Nephron progenitor cell (in vitro differentiated cells): Measurements from ENCODE around the gene RHEBL1.

Experiments
- DNase-seq: peaks from one replicate; pipeline ENCODE4 v3.0.0; 2021
- H3K27ac Mint-ChIP-seq: 2 replicates; pipeline ENCODE4 v1.8.0; 2021; ENCODE audit warnings: mild to moderate bottlenecking, moderate library complexity, mixed read lengths
- H3K27me3 Mint-ChIP-seq: 2 replicates; pipeline ENCODE4 v1.8.0; 2021; ENCODE audit warnings: mild to moderate bottlenecking, low read depth, mixed read lengths; ENCODE audit not compliant: poor library complexity
- H3K36me3 Mint-ChIP-seq: 2 replicates; pipeline ENCODE4 v1.8.0; 2021; ENCODE audit warnings: low read depth, mixed read lengths
- H3K4me1 Mint-ChIP-seq: 2 replicates; pipeline ENCODE4 v1.8.0; 2021; ENCODE audit warnings: mixed read lengths
- H3K4me3 Mint-ChIP-seq: 2 replicates; pipeline ENCODE4 v1.8.0; 2021; ENCODE audit warnings: mild to moderate bottlenecking, moderate library complexity, mixed read lengths
- H3K9me3 Mint-ChIP-seq: 2 replicates; pipeline ENCODE4 v1.8.0; 2021; ENCODE audit warnings: mild to moderate bottlenecking, moderate library complexity, mixed read lengths
- CTCF ChIP-seq: fragments of 200-600 bp; sonication (generic); IDR thresholded peaks from 2 replicates; pipeline ENCODE4 v1.5.0; 2021; ENCODE audit warnings: antibody characterized with exemption

The RHEBL1 gene

DNA sequence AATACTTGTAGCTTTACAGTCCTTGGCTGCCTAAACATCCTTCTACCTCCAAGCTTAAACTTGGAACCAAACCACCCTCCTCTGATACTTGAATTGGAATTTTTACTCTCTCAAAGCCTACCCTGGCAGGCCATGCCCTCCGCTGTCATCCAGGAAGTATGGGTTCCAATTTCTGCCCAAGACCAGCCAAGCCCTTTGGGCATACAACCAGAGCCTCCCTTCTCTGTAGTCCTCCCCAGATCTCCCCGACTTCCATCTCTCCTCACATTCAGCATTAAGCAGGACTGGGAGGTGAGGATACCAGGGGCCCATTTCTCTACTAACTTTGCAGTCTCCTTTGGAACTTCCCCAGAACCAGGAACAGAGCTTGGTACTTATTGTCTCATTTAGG, 25.2 kb upstream of the RHEBL1 start:
- Mint-ChIP-seq H3K4me1 (peaks cover 44% of the 10 kb centered on the region), H3K9me3 (no peaks in the 10 kb centered on the region), H3K4me3 (peak overlapping the region; percentile 69), H3K36me3 (peaks cover 40% of the 10 kb centered on the region), H3K27ac (no peak overlapping the region), H3K27me3 (peaks cover 67% of the 10 kb centered on the region)
- no peak for DNase-seq
- TF ChIP-seq CTCF, result no peak

DNA sequence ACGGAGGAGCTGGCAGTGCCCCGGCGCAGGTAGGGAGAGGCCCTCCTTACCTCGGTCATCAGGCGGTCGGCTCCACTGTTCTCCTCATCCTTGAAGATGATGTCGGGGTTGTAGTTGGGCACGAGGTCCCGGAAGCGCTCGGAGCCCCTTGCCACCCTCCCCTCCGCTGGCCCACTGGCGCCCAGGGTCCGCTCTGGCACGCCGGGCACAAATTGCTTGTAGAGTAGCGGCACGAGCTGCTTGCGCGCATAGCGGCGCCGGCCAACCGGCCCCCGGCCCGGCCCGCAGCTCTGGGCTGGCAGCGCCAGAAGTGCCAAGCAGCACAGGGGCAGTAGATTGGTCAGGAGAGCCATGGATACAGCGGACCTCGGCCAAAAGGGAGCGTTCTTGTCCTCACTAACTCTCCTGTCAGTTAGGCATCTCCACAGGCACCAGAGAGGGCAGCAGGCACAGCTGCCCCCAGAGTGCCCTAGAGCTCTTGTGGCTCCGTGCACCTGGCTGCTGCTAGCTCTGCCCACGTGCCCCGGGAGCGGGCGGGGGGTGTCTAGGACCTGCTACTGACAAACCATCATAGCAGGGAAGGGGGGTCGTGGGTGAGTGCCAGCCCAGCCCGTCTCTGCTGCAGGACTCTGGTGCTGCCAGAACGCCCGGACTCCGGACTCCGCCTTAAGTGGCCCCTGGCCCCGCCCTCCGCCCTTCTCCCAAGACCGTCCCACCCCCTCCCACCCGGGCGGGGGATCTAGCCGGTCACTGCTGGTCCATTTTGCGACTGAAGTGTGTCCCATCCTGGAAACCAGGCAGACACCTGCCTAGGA, 24.6 kb upstream of the RHEBL1 start, which contains the start of gene DHH:
DHH (minus strand) TSS at position 642 of the 815 bp plus-strand sequence; CDS start at position 353, 289 bp downstream.
- DNase-seq, result peak; percentile 66
- Mint-ChIP-seq H3K9me3 (no peaks in the 10 kb centered on the region), H3K36me3 (peaks cover 33% of the 10 kb centered on the region), H3K4me3 (peak within 1 kb of the TSS; percentile 69), H3K27ac (no peak within 1 kb of the TSS), H3K27me3 (peaks cover 73% of the 10 kb centered on the region), H3K4me1 (peaks cover 44% of the 10 kb centered on the region)
- TF ChIP-seq CTCF, result no peak

DNA sequence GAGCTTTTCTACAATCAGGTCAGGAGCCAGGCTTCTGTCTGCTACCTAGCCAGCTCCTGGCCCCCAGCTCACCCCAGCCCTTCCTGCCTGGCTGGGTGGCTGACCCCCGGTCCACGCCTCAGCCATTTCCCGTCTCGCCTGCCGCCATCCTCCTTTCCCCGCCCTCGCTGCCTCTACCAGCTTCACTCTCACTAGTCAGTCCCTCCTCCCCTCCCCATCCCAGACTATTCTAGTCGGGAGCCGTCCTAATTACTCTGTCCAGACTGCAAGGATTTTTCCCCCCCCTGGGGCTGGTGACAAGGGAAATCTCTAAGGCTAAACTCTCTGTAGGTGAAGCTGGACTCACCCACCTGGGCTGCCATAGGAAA, 24.0 kb upstream of the RHEBL1 start:
- H3K4me1 Mint-ChIP-seq, result peaks cover 45% of the 10 kb centered on the region

GRCh38 chr12:49092816-49093406, 23.1 kb upstream of the RHEBL1 start:
- H3K27ac Mint-ChIP-seq, result no peak overlapping the region
- peaks cover 88% of the 10 kb centered on the region for H3K27me3 Mint-ChIP-seq
- peak overlapping the region; percentile 76 for H3K4me3 Mint-ChIP-seq
- no peak for TF ChIP-seq CTCF
- H3K4me1 Mint-ChIP-seq, result peaks cover 50% of the 10 kb centered on the region
- no peak for DNase-seq
- H3K36me3 Mint-ChIP-seq, result peaks cover 22% of the 10 kb centered on the region
- no peaks in the 10 kb centered on the region for H3K9me3 Mint-ChIP-seq

More for the DNA sequence above, 24.0 kb upstream of the RHEBL1 start:
- Mint-ChIP-seq H3K27ac (no peak overlapping the region), H3K27me3 (peaks cover 79% of the 10 kb centered on the region), H3K36me3 (peaks cover 31% of the 10 kb centered on the region), H3K4me3 (peak overlapping the region; percentile 65), H3K9me3 (no peaks in the 10 kb centered on the region)
- peak; percentile 48 for DNase-seq
- no peak for TF ChIP-seq CTCF

DNA sequence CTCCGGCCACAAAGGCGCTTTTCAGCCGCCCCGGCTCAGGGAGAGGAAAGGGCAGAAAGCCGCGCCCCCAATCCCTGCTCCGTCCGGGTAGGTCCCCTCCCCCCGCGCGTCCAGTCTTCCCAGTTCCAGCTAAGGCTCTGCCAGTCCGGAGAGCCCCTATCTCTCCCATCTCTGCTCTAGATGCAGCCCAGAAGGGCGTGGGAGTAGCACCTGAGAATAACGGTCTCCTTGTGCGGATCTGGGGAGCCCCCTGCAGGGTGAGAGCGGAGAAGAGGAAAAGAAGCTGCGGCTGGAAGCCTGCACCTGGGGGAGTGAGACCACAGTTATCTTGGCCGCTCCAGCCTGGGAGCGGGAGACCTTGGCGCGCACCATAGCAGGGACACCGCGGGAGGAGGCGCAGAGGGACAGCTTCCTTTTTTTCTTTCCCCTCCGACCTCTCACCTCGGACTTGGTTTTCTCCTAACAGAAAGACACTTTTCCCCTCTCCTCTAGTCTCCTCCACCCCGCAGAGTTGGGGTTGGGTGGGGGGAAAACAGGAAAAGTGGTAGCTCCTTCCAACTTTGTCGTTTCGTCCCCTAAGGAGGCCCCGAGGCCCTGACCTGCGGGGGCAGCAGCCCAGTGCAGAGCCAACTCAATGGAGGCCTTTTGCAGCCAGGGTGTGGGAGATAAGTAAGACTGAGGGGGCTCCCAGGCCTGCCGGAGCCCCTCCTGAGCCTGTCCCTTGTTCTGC, 22.5 kb upstream of the RHEBL1 start:
- TF ChIP-seq CTCF, result peak; percentile 41
- Mint-ChIP-seq H3K9me3 (no peaks in the 10 kb centered on the region), H3K4me3 (peak overlapping the region; percentile 76), H3K4me1 (peaks cover 50% of the 10 kb centered on the region), H3K36me3 (peaks cover 17% of the 10 kb centered on the region), H3K27me3 (peaks cover 95% of the 10 kb centered on the region), H3K27ac (no peak overlapping the region)
- peak; percentile 65 for DNase-seq
